ENCODE results near the gene RIC8B. TPM values are rescaled to one million over a fixed set of nuclear protein-coding genes. Genes with fewer than 3 reads are reported as not detected.

Gene RIC8B
- total RNA-seq, 6 experiments from 2014 or later: 8.0 to 12.0 (median 10.2) TPM

DNA sequence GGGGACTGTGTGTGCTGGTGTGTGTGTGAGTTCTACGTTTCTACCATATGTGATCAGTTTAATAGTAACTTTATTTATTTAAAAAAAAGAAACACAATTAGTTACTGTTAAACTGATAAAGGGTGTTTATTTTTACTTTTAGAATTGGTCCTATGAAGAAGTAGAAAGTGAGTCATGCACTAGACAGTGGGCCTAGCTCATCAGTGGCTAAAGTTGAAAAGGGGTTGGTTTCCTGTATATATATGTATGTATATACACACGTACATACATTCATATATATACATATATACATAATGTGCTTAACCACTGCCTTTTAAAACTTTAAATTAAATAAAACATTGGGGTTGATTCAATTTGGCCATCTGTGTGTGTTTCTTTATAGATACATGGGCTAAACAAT lies 112.5 kb downstream of the RIC8B start:
- peaks cover 31% of the 10 kb centered on the region for H3K36me3 Mint-ChIP-seq (ENCODE audit: low read depth)
- no peak overlapping the region for H3K4me3 Mint-ChIP-seq
- no peak overlapping the region for H3K27ac Mint-ChIP-seq
- DNase-seq: no peak
- TF ChIP-seq, protein P1, sequence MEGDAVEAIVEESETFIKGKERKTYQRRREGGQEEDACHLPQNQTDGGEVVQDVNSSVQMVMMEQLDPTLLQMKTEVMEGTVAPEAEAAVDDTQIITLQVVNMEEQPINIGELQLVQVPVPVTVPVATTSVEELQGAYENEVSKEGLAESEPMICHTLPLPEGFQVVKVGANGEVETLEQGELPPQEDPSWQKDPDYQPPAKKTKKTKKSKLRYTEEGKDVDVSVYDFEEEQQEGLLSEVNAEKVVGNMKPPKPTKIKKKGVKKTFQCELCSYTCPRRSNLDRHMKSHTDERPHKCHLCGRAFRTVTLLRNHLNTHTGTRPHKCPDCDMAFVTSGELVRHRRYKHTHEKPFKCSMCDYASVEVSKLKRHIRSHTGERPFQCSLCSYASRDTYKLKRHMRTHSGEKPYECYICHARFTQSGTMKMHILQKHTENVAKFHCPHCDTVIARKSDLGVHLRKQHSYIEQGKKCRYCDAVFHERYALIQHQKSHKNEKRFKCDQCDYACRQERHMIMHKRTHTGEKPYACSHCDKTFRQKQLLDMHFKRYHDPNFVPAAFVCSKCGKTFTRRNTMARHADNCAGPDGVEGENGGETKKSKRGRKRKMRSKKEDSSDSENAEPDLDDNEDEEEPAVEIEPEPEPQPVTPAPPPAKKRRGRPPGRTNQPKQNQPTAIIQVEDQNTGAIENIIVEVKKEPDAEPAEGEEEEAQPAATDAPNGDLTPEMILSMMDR (IDR thresholded peaks at IDR 0.05): no peak
- H3K4me1 Mint-ChIP-seq (ENCODE audit: low read depth): peaks cover 21% of the 10 kb centered on the region
- H3K27me3 Mint-ChIP-seq (ENCODE audit: insufficient read depth): no peaks in the 10 kb centered on the region
- no peaks in the 10 kb centered on the region for H3K9me3 Mint-ChIP-seq

DNA sequence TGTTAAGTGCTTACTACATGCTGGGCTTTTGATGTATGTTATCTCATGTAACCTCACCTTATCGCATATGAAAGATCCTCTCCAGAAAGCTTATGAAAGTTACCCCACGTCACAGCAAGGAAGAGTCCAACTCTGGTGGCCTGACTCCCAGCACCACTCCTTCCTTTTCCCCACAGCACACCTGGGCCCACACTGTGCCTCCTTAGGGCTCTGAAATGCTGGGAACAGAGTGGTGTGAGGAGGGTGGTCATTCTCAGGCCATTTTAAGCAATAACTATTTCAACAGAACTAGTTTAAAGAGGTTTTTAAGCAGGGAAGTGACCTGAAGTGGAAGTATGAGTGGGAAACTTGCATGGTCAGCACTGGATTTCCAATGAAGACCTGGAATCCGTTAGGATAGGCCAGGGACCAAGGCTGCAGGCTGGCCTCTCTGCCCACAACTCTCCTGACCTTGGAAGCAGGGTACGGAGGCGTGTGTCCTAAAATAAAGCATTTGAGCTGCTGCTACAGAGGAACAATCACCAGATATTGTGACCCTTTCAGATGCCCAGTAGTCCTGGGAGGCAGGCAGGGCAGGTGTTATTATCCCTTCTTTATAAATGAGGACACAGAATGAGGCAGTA lies 114.0 kb downstream of the RIC8B start:
- no peak for DNase-seq
- H3K4me3 Mint-ChIP-seq: no peak overlapping the region
- H3K4me1 Mint-ChIP-seq (ENCODE audit: low read depth): peaks cover 10% of the 10 kb centered on the region
- no peaks in the 10 kb centered on the region for H3K27me3 Mint-ChIP-seq (ENCODE audit: insufficient read depth)
- no peaks in the 10 kb centered on the region for H3K9me3 Mint-ChIP-seq
- H3K27ac Mint-ChIP-seq: no peak overlapping the region
- H3K36me3 Mint-ChIP-seq (ENCODE audit: low read depth): peaks cover 18% of the 10 kb centered on the region
- TF ChIP-seq, protein P1 (IDR thresholded peaks at IDR 0.05): no peak

DNA sequence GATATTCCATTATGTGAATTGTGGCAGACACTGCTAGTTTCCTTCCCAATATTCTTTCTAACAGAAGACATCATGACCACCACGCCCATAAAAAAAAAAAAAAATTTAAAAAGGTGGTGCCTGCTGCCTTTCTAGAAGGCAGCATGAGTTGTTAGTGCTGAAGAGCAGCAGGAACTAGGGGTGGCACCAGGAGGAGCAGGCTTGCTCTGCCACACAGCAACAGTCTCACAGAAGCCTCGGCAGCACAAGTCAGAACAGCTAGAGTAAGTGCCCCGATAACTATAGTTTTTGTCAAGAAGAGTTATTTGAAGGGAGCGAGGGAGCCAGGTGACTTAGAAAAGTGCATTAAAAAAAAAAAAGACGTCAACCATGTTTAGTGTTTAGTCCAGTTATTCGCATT lies 114.8 kb downstream of the RIC8B start:
- Mint-ChIP-seq H3K9me3 (no peaks in the 10 kb centered on the region), H3K36me3 (ENCODE audit: low read depth) (peaks cover 12% of the 10 kb centered on the region), H3K4me3 (no peak overlapping the region), H3K4me1 (ENCODE audit: low read depth) (peaks cover 1% of the 10 kb centered on the region), H3K27me3 (ENCODE audit: insufficient read depth) (no peaks in the 10 kb centered on the region), H3K27ac (no peak overlapping the region)
- TF ChIP-seq, protein P1 (IDR thresholded peaks at IDR 0.05): no peak
- no peak for DNase-seq

DNA sequence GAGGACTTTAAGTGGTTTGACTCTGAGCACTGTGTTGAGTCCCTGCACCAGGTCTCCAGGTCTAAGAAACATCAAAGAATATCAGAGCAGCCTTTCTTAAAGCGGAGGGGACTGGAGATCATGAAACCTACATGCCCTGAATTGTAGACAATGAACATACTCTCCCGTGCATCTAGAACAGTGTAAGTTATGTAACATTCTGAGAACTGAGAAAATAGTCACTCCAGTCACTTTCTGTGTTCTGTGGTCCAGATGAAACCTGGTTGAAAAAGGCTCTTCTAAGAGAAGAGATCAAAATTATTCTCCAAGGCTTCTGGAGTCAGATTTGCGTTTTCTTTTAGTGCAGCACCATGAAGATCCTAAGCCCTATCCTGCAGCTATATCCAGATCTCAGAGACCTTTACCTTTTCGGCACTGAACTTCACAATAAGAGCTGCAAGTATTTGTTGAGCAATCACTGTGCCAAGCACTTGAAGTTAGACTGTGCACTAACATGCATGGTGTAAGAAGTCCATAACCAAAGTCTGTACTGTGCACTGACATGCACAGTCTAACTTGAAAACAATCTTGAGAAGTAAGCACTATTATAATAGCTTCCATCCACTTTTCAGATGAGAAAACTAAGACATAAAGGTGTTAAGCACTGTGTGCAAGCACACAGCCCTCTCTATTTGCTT lies 115.6 kb downstream of the RIC8B start:
- Mint-ChIP-seq H3K9me3 (no peaks in the 10 kb centered on the region), H3K27me3 (ENCODE audit: insufficient read depth) (no peaks in the 10 kb centered on the region), H3K4me3 (no peak overlapping the region), H3K27ac (no peak overlapping the region), H3K4me1 (ENCODE audit: low read depth) (no peaks in the 10 kb centered on the region; the same call in 1 of the 2 replicates), H3K36me3 (ENCODE audit: low read depth) (peaks cover 5% of the 10 kb centered on the region; the same call in 1 of the 2 replicates)
- no peak for DNase-seq
- TF ChIP-seq, protein P1 (IDR thresholded peaks at IDR 0.05): no peak

DNA sequence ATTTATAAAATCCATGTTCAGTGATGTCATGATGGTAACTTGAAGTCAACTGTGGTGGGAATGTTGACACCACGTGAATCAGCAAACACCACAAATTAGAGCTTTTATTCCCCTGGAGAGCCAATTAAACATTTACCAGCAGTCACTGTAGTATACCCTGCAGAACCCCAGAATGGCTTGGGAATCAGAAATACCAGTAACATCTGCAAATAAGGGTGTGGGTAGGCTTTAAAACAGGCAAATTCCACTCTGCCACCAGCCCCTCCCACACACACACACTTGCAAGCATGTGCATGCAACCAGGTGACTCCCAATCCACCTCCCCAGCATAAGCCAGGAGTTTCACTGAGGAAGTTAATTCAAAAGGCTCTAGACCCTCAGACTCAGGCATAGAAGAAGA lies 117.6 kb downstream of the RIC8B start:
- no peak overlapping the region for H3K27ac Mint-ChIP-seq
- H3K27me3 Mint-ChIP-seq (ENCODE audit: insufficient read depth): no peaks in the 10 kb centered on the region; the same call in 1 of the 2 replicates
- H3K4me3 Mint-ChIP-seq: no peak overlapping the region
- H3K4me1 Mint-ChIP-seq (ENCODE audit: low read depth): peaks cover 4% of the 10 kb centered on the region; the same call in 1 of the 2 replicates
- DNase-seq: no peak
- peaks cover 4% of the 10 kb centered on the region; the same call in 1 of the 2 replicates for H3K36me3 Mint-ChIP-seq (ENCODE audit: low read depth)
- TF ChIP-seq, protein P1 (IDR thresholded peaks at IDR 0.05): no peak
- no peaks in the 10 kb centered on the region for H3K9me3 Mint-ChIP-seq

All from HFFc6 (cell line).